Muscle of back (tissue), 11 donors: ENCODE data around the gene KLF15. TPM values are rescaled to one million over a fixed set of nuclear protein-coding genes. Genes with fewer than 3 reads are reported as not detected.

Experiments used
- DNase-seq, 3 donors: peaks; one replicate each; pipeline versions ENCODE4 v3.0.0 to v3.0.0-alpha.2; 2013
- polyA plus RNA-seq, 10 donors: library from polyadenylated mRNA; unstranded; fragments of 120-200 nt; gene quantifications; one replicate each; pipeline ENCODE4 v1.2.1, GENCODE V29; 2013; ENCODE audit not compliant: insufficient read length in 10 of 10

The KLF15 gene
- polyA plus RNA-seq, 10 donors: 0.66 to 2.1 (median 1.1) TPM

- DNase-seq: no peak
These were observed 50.2 kb downstream of the KLF15 start for GRCh38 chr3:126306888-126307482.

GRCh38 chr3:126306397-126306796, 50.8 kb downstream of the KLF15 start:
- no peak for DNase-seq

GRCh38 chr3:126305427-126305826, 51.8 kb downstream of the KLF15 start:
- no peak for DNase-seq

- DNase-seq: no peak
These were observed 52.5 kb downstream of the KLF15 start for GRCh38 chr3:126304704-126305103.

- no peak for DNase-seq
These were observed 52.9 kb downstream of the KLF15 start for GRCh38 chr3:126304291-126304690.

- DNase-seq: no peak
These were observed 53.9 kb downstream of the KLF15 start for GRCh38 chr3:126303272-126303671.

GRCh38 chr3:126300761-126301481, 56.3 kb downstream of the KLF15 start:
- no peak for DNase-seq

GRCh38 chr3:126300001-126300760, 57.0 kb downstream of the KLF15 start:
- DNase-seq: no peak

- no peak for DNase-seq
These were observed 61.7 kb downstream of the KLF15 start for GRCh38 chr3:126295407-126295939.

- no peak for DNase-seq
These were observed 62.9 kb downstream of the KLF15 start for GRCh38 chr3:126294211-126294808.

- peak in 1 of 3 donors; percentile 8 for DNase-seq
These were observed 63.7 kb downstream of the KLF15 start for GRCh38 chr3:126293370-126294082.

Other genes starting within 250 kb of the KLF15 start
- under 1 TPM; 0.15 to 0.44 (median 0.23) TPM for gene ALDH1L1, start 176.8 kb downstream of the KLF15 start, polyA plus RNA-seq
- gene CFAP100, start 37.5 kb upstream of the KLF15 start, polyA plus RNA-seq: under 1 TPM in 6 of 10 donors, not detected in 4; 0.17 to 0.74 (median 0.36) TPM
- 10 to 100 TPM; 18.1 to 28.7 (median 23.8) TPM for gene ZXDC, start 118.5 kb upstream of the KLF15 start, polyA plus RNA-seq
- gene UROC1, start 160.4 kb upstream of the KLF15 start, polyA plus RNA-seq: under 1 TPM in 1 of 10 donors, not detected in 9; 0.07 TPM
- under 1 TPM in 8 of 10 donors, not detected in 2; 0.09 to 0.45 (median 0.21) TPM for gene CHST13, start 166.7 kb upstream of the KLF15 start, polyA plus RNA-seq
- under 1 TPM in 2 of 10 donors, not detected in 8; 0.08 to 0.35 TPM for gene C3orf22, start 201.5 kb upstream of the KLF15 start, polyA plus RNA-seq